ENCODE results near the gene ABCC9. TPM values are rescaled to one million over a fixed set of nuclear protein-coding genes. Genes with fewer than 3 reads are reported as not detected.

Gene ABCC9
- total RNA-seq, 1 donor: 20.0 TPM

DNA sequence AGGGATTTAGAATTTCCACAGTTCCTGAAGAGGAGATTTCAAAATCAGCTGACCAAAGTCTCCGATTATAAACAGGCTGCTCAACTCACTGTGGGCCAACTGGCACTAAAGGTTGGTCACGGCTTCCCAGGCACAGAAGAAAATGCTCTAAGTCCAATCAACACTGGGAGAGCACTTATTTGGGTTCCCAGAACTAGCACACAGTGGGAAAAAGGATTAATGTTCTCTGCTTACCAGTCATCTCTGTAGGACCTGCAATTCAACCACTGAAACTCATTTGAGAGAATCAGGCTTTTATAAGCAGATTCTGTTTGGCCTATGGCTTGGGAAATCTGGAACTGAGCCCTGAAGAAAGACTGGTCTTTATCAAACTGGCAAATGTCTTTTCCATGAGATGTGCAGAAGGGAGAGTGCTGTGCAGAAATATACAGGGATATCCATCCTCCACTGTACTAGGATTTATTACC lies 49.4 kb downstream of the ABCC9 start:
- peak; percentile 80 for DNase-seq (ENCODE audit: low read depth)
- no peak overlapping the region for H3K4me3 ChIP-seq (ENCODE audit: low read depth, low read length)
- TF ChIP-seq CTCF (IDR thresholded peaks at IDR 0.05; ENCODE audit: insufficient read depth, low read length): no peak

DNA sequence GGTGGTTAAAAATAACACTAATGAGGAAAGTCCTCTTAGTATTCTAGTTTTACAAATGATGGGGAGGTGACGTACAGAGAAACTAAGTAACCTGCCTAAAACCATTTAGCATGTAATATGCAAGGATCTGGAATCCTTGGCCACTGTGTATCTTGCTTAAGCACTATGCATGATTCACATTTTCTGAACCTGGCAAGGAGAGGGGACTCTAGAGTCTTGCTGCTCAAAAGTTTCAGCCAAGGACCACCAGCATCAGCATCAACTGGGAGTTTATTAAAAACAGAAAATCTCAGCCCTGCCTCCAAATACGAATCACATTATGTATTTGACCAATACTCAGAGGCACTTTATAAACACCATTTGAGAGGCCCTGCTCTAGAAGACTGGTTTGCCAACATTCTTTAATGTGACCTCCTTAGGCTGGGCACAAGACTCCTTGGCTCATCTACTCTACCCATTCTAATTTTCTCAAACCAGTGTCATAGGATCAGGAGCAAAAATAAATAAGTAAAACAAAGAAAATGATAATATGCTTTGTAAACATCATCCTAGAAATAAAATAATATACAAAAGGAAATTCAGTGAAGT lies 52.9 kb downstream of the ABCC9 start:
- H3K4me3 ChIP-seq (ENCODE audit: low read depth, low read length): no peak overlapping the region
- DNase-seq (ENCODE audit: low read depth): no peak

GRCh38 chr12:21884936-21885335 lies 56.3 kb downstream of the ABCC9 start:
- H3K4me3 ChIP-seq (ENCODE audit: low read depth, low read length): no peak overlapping the region
- no peak for TF ChIP-seq CTCF (IDR thresholded peaks at IDR 0.05; ENCODE audit: insufficient read depth, low read length)
- peak; percentile 25 for DNase-seq (ENCODE audit: low read depth)

More for the DNA sequence above, 52.9 kb downstream of the ABCC9 start:
- no peak for TF ChIP-seq CTCF (IDR thresholded peaks at IDR 0.05; ENCODE audit: insufficient read depth, low read length)

DNA sequence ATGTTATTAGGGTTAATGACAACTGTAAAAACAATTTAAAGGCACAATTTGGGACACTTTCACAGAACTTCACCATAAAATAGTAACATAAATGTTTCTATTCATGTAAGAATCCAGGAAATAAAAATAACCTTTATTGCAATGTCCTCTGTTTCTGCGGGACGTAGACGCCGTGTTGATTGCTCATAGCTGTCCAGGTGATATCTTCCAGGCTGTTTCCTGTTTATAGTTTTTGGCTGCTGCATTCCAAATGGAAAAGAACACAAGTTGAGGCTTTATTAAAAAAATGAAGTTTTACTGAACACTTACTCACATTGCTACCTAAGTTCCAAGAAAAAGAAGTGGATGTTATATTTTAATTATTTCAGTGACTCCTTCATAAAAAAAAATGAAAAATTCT lies 58.6 kb downstream of the ABCC9 start:
- H3K4me3 ChIP-seq (ENCODE audit: low read depth, low read length): no peak overlapping the region
- DNase-seq (ENCODE audit: low read depth): no peak
- no peak for TF ChIP-seq CTCF (IDR thresholded peaks at IDR 0.05; ENCODE audit: insufficient read depth, low read length)

DNA sequence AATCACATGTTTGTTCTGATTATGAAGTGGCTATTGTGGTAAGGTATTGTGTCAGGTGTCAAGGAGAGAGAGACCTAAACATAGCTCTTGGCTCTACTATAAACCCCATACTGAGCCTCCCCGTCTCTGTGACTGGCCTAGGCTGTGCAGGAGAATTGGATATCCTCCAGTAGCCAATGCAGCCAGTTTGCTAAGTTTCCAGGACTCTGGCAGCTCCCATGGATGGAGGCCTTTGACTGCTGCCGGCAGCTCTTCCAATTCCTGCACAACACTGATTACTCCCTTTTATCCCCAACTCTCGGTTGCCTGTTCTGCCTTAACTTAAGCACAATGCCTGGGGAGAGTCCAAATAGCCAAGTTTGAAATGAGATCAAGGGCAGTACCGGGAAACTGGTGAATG lies 59.3 kb downstream of the ABCC9 start:
- H3K4me3 ChIP-seq (ENCODE audit: low read depth, low read length): no peak overlapping the region
- peak; percentile 69 for DNase-seq (ENCODE audit: low read depth)
- no peak for TF ChIP-seq CTCF (IDR thresholded peaks at IDR 0.05; ENCODE audit: insufficient read depth, low read length)

DNA sequence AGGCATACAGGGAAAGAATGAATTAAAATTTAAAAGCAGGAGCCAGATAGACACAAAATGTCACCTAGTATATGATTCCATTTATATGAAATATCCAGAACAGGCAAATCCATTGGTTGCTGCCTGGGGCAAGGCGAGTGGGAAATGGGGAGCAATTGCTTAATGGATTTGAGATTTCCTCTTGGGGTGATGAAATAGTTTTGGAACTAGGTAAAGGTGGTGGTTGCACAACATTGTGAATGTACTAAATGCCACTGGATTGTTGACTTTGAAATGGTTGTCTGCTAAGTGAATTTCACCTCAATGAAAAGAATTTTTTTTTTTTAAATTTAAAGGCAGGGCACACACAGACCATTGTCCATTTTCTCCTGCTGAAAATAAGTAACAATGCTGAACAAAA lies 61.9 kb downstream of the ABCC9 start:
- H3K4me3 ChIP-seq (ENCODE audit: low read depth, low read length): no peak overlapping the region
- peak; percentile 2 for DNase-seq (ENCODE audit: low read depth)
- TF ChIP-seq CTCF (IDR thresholded peaks at IDR 0.05; ENCODE audit: insufficient read depth, low read length): no peak
